PC-3 (cell line): ENCODE results near the gene SCAI.

Experiments
- CTCF ChIP-seq: fragments of 300-600 bp; sonication (generic); conservative IDR thresholded peaks from 2 replicates; pipeline ENCODE4 v1.5.1; 2017; ENCODE audit warnings: antibody characterized with exemption, low read depth, mild to moderate bottlenecking, low read length
- EZH2 ChIP-seq: fragments of 300-600 bp; sonication (generic); IDR thresholded peaks from one replicate; pipeline ENCODE4 v1.6.1; 2017; ENCODE audit warnings: antibody characterized with exemption, mild to moderate bottlenecking, low read length; ENCODE audit not compliant: unreplicated experiment

GRCh38 chr9:124964056-124964455 lies 179.3 kb downstream of the SCAI start:
- no peak for TF ChIP-seq CTCF
- no peak for TF ChIP-seq EZH2
